Activated T-cell treated with anti-CD3 and anti-CD28 coated beads for 24 hours (primary cell): ENCODE results near the gene CASP3.
A peak's percentile ranks its signal among the peaks of the same experiment; 100 is the strongest.
"Not testable (repeated sequence)": the region's sequence is repeated elsewhere in the genome, so short reads cannot be mapped to it uniquely, and the experiment has no call there.

Experiments used
- DNase-seq: peaks from one replicate; pipeline ENCODE4 v3.0.0-alpha.2; 2020; ENCODE audit warnings: low read depth

The CASP3 gene

GRCh38 chr4:184595430-184595829 is 53.8 kb downstream of the CASP3 start:
- no peak for DNase-seq

DNA sequence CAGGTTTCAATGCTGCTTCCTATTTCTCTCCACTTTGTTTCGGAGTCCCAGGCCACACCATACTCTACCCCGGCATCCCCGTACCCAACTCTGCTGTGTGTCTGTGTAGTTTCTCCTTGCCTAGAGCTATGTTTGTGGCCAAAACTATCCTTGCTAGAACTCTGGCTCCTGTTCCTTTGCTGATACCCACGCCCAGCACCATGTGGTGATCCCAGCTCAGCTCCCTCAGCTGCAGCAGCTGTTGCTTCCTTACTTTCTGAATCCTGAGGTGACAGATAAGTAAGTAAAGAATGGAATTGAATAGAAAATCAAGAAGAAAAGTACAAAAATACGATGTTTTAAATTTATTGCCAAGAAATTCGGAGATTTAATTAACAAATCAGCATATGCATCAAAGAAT is 55.8 kb downstream of the CASP3 start:
- no peak for DNase-seq

DNA sequence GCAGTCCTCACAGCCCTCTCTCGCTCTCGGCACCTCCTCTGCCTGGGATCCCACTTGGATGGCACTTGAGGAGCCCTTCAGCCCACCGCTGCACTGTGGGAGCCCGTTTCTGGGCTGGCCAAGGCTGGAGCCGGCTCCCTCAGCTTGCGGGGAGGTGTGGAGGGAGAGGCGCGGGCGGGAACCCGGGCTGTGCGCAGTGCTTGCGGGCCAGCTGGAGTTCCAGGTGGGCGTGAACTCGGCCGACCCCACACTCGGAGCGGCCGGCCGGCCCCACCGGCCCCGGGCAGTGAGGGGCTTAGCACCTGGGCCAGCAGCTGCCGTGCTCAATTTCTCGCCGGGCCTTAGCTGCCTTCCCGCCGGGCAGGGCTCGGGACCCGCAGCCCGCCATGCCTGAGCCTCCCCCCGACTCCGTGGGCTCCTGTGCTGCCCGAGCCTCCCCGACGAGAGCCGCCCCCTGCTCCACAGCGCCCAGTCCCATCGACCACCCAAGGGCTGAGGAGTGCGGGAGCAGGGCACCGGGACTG is 57.4 kb downstream of the CASP3 start:
- DNase-seq: not testable (repeated sequence)

DNA sequence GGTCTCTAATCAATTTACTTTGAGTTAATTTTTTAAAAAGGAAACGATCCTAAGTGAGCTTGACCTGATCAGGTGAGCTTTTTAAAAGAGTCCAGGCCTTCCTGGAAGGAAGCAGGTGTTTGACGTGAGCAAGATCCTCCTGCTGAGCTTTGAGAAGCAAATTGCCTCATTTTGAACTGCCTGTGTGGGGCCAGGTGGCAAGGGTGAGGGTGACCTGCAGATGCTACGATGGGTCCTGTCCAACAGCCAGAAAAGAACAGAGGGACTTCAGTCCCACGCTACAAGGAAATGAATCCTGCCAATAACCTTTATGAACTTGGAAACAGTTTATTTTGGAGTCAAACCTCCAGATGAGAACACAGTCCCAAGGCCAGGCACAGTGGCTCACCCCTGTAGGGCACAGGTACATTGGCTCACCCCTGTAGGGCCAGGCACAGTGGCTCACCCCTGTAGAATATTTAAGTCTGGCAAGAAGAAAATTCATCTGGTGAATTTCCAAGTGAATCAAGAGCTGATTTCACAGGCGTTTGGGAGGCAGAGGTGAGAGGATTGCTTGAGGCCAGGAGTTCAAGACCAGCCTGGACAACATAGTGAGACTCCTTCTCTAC is 58.1 kb downstream of the CASP3 start:
- no peak for DNase-seq

DNA sequence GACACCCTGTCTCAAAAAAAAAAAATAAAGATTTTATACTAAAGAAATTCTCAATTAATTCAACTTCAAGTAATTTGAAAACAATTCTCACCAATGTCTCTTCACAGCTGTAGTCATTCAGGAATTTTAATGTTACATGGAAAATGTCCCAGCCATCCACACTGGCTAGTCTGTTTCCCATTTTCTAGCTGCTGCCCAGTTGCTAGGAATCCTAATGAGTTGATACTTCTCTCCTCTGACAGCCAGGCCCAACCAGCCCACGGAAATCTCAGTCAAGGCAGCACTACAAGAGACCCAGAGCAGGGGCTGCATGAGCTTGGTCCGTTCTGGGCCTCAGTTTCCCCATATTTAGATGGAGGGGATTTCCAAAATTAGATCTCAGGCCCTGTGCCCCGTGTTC is 59.1 kb downstream of the CASP3 start:
- DNase-seq: no peak

DNA sequence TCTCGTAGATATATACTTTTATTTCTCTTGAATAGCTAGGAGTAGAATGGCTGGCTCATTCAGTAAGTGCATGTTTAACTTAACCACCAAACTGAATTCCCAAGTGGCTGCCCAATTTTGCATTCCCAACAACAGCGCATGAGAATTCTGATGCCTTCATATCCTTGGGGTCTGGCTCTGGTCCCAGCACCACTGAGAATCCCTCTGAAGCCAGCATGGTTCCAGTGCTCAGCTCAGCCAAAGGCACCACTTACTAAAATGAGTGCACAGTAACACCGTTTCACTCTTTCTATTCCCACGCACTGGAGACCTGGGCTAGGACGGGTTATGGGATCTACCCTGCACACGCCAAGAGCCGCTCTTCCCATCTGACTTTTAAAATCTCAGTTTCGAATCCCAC is 60.4 kb downstream of the CASP3 start:
- DNase-seq: no peak

DNA sequence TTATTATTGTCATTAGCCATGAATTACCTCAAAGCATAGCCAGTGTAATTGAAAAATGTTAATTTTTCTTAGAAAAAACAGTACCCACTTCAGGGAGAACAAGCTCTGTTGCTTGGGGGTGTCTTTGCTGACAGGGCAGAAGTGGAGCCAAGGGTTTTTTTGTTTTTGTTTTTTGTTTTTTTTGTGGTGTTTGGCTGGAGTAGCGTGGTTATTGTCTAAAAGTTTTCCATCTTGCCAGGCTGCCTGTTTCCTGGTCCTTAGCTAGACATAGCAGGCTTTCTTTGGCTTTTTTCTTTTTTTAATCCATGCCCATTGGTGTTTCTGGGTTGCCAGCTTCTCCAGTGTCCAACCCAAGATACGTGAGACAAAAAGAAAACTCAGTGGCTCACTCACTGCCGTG is 61.5 kb downstream of the CASP3 start:
- no peak for DNase-seq

GRCh38 chr4:184587221-184587620 is 62.0 kb downstream of the CASP3 start:
- DNase-seq: no peak

GRCh38 chr4:184583738-184584502 is 65.3 kb downstream of the CASP3 start:
- DNase-seq: peak; percentile 18
